ENCODE data around the gene NOS1AP. TPM values are rescaled to one million over a fixed set of nuclear protein-coding genes. Genes with fewer than 3 reads are reported as not detected.

NOS1AP gene
- total and polyA plus RNA-seq, 4 donors, result 0.97 to 4.8 (median 3.0) TPM

DNA sequence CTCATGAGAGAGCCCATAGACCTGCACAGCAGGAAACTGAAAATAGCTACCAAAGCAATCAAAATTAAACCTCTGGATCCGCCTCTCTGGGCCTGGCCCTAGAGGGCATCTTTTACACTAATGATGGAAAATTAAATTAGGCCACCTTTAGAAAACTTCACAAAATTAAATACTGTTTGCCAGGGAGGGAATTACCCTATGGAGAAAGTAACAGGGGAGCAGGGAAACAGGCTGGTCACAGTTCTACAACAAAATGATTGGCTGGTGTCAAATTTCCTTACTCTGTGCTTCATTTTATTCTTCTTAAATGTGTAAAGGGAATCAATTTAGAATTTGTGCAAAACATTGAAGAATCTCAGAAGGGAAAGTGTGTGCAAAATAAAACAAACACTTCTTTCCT, 244.7 kb downstream of the NOS1AP start:
- no peak for DNase-seq
- Histone ChIP-seq H3K4me1 (ENCODE audit: control insufficient read depth in 1 of 2, insufficient read depth in 2 of 2, low read length in 2 of 2) (no peaks in the 10 kb centered on the region), H3K27ac (ENCODE audit: low read depth in 1 of 2, low read length in 2 of 2) (no peak overlapping the region), H3K36me3 (ENCODE audit: control insufficient read depth in 1 of 2, insufficient read depth in 2 of 2, low read length in 1 of 2) (no peaks in the 10 kb centered on the region), H3K27me3 (ENCODE audit: control insufficient read depth in 1 of 2, insufficient read depth in 2 of 2, low read length in 1 of 2) (no peaks in the 10 kb centered on the region), H3K9me3 (ENCODE audit: control insufficient read depth, low read length) (no peaks in the 10 kb centered on the region), H3K4me3 (ENCODE audit: low read length in 2 of 2) (no peak overlapping the region)
- 79 to 92% methylated on average over 1 of the region's 1 CpG for WGBS, 2 donors
- intact Hi-C loops (cut with DNase I), result no loop called here
- ATAC-seq (ENCODE audit: low FRiP score), result no peak

DNA sequence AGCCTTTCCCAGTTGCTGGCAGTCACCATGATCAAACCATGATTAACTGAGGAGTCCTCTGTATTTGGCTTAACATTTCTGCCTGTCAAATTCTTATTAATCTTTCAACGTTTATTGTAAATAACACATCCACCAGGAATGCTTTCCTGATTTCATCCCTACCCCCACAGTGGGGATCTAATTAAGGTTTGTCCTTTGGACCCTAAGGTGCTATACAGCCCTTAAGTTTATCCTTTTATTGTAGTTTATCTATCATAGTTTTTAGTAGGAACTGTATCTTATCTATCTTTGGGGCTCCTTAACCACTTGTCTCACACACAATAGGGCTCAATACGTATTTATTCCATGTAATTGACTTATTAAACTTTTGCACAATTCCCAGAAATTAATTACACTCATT, 246.2 kb downstream of the NOS1AP start:
- Histone ChIP-seq H3K36me3 (ENCODE audit: control insufficient read depth in 1 of 2, insufficient read depth in 2 of 2, low read length in 1 of 2) (no peaks in the 10 kb centered on the region), H3K27me3 (ENCODE audit: control insufficient read depth in 1 of 2, insufficient read depth in 2 of 2, low read length in 1 of 2) (no peaks in the 10 kb centered on the region), H3K27ac (ENCODE audit: low read depth in 1 of 2, low read length in 2 of 2) (no peak overlapping the region), H3K9me3 (ENCODE audit: control insufficient read depth, low read length) (no peaks in the 10 kb centered on the region), H3K4me1 (ENCODE audit: control insufficient read depth in 1 of 2, insufficient read depth in 2 of 2, low read length in 2 of 2) (no peaks in the 10 kb centered on the region), H3K4me3 (ENCODE audit: low read length in 2 of 2) (no peak overlapping the region)
- 70 to 89% methylated on average over 2 of the region's 2 CpGs for WGBS, 2 donors
- DNase-seq, result no peak
- intact Hi-C loops (cut with DNase I), result no loop called here
- ATAC-seq (ENCODE audit: low FRiP score), result no peak

DNA sequence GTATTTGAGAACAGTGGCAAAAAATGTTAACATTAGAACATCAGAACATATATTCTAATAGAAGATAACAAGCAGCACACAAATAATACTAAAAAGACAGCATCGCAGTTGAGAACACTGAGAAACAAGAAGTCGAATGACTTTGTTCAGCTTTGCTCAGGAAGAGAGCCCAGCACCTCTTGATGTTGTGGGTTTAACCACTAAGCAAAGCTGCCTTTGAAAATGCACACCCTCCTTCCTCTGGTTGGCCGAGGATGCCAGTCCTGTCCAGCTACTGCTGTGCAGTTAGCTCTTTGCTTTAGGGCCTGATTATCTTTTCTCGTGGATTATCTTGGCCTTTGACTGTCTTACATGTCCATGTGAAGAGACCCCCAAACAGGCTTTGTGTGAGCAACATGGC, 246.7 kb downstream of the NOS1AP start:
- no peak overlapping the region for H3K4me3 ChIP-seq (ENCODE audit: low read length in 2 of 2)
- DNase-seq (no peak), ATAC-seq (ENCODE audit: low FRiP score) (no peak)
- H3K27me3 ChIP-seq (ENCODE audit: control insufficient read depth in 1 of 2, insufficient read depth in 2 of 2, low read length in 1 of 2), result no peaks in the 10 kb centered on the region
- H3K9me3 ChIP-seq (ENCODE audit: control insufficient read depth, low read length), result no peaks in the 10 kb centered on the region
- intact Hi-C loops (cut with DNase I), result no loop called here
- H3K4me1 ChIP-seq (ENCODE audit: control insufficient read depth in 1 of 2, insufficient read depth in 2 of 2, low read length in 2 of 2), result no peaks in the 10 kb centered on the region
- WGBS, 2 donors, result 90 to 92% methylated on average over 4 of the region's 4 CpGs
- no peak overlapping the region for H3K27ac ChIP-seq (ENCODE audit: low read depth in 1 of 2, low read length in 2 of 2)
- H3K36me3 ChIP-seq (ENCODE audit: control insufficient read depth in 1 of 2, insufficient read depth in 2 of 2, low read length in 1 of 2), result no peaks in the 10 kb centered on the region

DNA sequence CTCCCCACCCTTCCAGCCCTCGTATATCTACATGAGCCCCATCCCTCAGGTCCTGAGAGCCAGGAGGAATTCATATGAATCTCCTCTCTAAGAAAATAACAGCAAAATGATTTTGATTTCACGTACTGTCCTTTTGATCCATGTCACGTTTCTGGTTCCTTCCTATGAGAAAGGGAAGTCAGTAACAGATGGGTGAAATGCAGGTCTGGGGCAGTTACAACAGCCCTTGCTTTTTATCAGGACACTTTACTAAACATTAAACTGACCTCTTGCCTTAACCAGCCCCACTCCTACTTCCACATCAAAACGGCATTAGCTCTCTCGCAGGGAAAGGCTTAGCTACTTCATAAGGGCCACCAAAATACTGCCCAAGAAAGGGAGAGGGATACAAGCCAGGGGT, 248.1 kb downstream of the NOS1AP start:
- WGBS, 2 donors, result 83 to 86% methylated on average over 5 of the region's 5 CpGs
- H3K27me3 ChIP-seq (ENCODE audit: control insufficient read depth in 1 of 2, insufficient read depth in 2 of 2, low read length in 1 of 2), result no peaks in the 10 kb centered on the region
- no peaks in the 10 kb centered on the region for H3K4me1 ChIP-seq (ENCODE audit: control insufficient read depth in 1 of 2, insufficient read depth in 2 of 2, low read length in 2 of 2)
- ATAC-seq (ENCODE audit: low FRiP score), result no peak
- H3K27ac ChIP-seq (ENCODE audit: low read depth in 1 of 2, low read length in 2 of 2), result no peak overlapping the region
- no peak overlapping the region for H3K4me3 ChIP-seq (ENCODE audit: low read length in 2 of 2)
- no peaks in the 10 kb centered on the region for H3K9me3 ChIP-seq (ENCODE audit: control insufficient read depth, low read length)
- no peaks in the 10 kb centered on the region for H3K36me3 ChIP-seq (ENCODE audit: control insufficient read depth in 1 of 2, insufficient read depth in 2 of 2, low read length in 1 of 2)
- DNase-seq, result no peak
- intact Hi-C loops (cut with DNase I), result no loop called here

DNA sequence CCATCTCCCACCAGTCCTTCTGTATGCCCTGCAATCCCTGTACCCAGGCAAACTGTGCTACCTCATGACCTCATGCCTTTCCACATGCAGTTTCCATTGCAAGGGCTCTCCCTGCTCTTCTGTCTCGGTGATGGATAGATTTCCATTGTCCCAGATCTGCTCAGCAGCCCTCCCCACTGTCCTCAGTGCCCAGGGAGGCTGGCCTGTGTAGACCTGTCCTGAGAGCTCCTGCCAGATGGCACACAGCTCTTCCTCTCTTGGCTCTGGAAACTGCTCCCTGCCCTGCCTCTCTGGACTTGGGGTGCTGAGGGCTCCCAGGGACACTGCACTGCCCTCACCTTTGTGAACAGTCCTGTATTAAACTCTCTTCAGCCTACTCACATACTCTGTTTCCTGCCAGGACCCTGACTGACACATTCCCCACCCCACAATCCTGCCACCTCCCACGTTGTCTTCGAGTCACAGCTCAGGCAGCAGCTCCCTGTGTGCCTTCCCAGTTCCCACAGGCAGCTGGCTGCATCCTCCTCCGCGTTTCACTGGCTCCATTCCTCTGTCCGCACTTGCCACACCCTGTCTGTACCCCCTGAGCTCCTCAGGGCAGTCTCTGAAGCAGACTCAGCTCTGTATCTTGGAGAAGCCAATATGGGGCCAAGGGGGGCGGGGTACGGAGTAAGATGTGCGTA, 250.1 kb downstream of the NOS1AP start:
- H3K4me1 ChIP-seq (ENCODE audit: control insufficient read depth in 1 of 2, insufficient read depth in 2 of 2, low read length in 2 of 2), result no peaks in the 10 kb centered on the region
- no peaks in the 10 kb centered on the region for H3K9me3 ChIP-seq (ENCODE audit: control insufficient read depth, low read length)
- no peak overlapping the region for H3K4me3 ChIP-seq (ENCODE audit: low read length in 2 of 2)
- H3K36me3 ChIP-seq (ENCODE audit: control insufficient read depth in 1 of 2, insufficient read depth in 2 of 2, low read length in 1 of 2), result no peaks in the 10 kb centered on the region
- H3K27ac ChIP-seq (ENCODE audit: low read depth in 1 of 2, low read length in 2 of 2), result no peak overlapping the region
- ATAC-seq (ENCODE audit: low FRiP score) (no peak), DNase-seq (no peak)
- WGBS, 2 donors, result 60 to 70% methylated on average over 9 of the region's 9 CpGs
- no peaks in the 10 kb centered on the region for H3K27me3 ChIP-seq (ENCODE audit: control insufficient read depth in 1 of 2, insufficient read depth in 2 of 2, low read length in 1 of 2)
- intact Hi-C loops (cut with DNase I), result no loop called here

DNA sequence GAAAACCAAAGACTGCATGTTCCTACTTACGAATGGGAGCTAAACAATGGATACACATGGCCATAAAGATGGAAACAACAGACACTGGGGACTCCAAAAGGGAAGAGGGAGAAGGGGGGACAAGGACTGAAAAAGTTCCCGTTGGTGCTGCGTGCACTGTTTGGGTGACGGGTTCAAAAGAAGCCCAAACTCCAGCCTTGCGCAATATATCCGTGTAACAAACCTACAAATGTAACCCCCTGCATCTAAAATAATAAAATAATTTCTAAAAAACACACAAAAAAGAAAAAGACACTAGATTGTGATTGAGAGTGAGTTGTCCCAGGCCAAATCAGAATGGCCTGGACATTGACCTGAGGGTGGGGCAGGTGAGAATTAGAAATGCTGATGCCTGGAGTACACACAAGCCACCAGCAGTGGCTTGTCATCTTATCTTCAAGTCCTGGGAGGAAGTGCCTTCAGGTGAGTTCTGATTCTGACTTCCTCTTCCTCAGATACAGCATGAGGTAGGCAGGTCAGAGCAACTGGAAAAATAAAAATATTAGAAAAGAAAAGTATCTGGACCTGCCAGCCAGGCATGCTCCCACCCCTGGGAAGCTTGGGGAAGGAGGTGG, 252.4 kb downstream of the NOS1AP start:
- Histone ChIP-seq H3K27me3 (ENCODE audit: control insufficient read depth in 1 of 2, insufficient read depth in 2 of 2, low read length in 1 of 2) (no peaks in the 10 kb centered on the region), H3K27ac (ENCODE audit: low read depth in 1 of 2, low read length in 2 of 2) (no peak overlapping the region), H3K9me3 (ENCODE audit: control insufficient read depth, low read length) (no peaks in the 10 kb centered on the region), H3K4me3 (ENCODE audit: low read length in 2 of 2) (no peak overlapping the region), H3K4me1 (ENCODE audit: control insufficient read depth in 1 of 2, insufficient read depth in 2 of 2, low read length in 2 of 2) (no peaks in the 10 kb centered on the region), H3K36me3 (ENCODE audit: control insufficient read depth in 1 of 2, insufficient read depth in 2 of 2, low read length in 1 of 2) (no peaks in the 10 kb centered on the region)
- intact Hi-C loops (cut with DNase I), result no loop called here
- ATAC-seq (ENCODE audit: low FRiP score), result no peak
- WGBS, 2 donors, result 89 to 90% methylated on average over 6 of the region's 6 CpGs
- no peak for DNase-seq

GRCh38 chr1:162323023-162323422, 253.5 kb downstream of the NOS1AP start:
- no peaks in the 10 kb centered on the region for H3K9me3 ChIP-seq (ENCODE audit: control insufficient read depth, low read length)
- no peaks in the 10 kb centered on the region for H3K4me1 ChIP-seq (ENCODE audit: control insufficient read depth in 1 of 2, insufficient read depth in 2 of 2, low read length in 2 of 2)
- intact Hi-C loops (cut with DNase I), result no loop called here
- 32 to 43% methylated on average over 5 of the region's 5 CpGs for WGBS, 2 donors
- ATAC-seq (ENCODE audit: low FRiP score), result no peak
- no peaks in the 10 kb centered on the region for H3K27me3 ChIP-seq (ENCODE audit: control insufficient read depth in 1 of 2, insufficient read depth in 2 of 2, low read length in 1 of 2)
- H3K27ac ChIP-seq (ENCODE audit: low read depth in 1 of 2, low read length in 2 of 2), result no peak overlapping the region
- H3K36me3 ChIP-seq (ENCODE audit: control insufficient read depth in 1 of 2, insufficient read depth in 2 of 2, low read length in 1 of 2), result no peaks in the 10 kb centered on the region
- H3K4me3 ChIP-seq (ENCODE audit: low read length in 2 of 2), result no peak overlapping the region
- DNase-seq, result no peak

GRCh38 chr1:162324396-162324795, 254.9 kb downstream of the NOS1AP start:
- H3K36me3 ChIP-seq (ENCODE audit: control insufficient read depth in 1 of 2, insufficient read depth in 2 of 2, low read length in 1 of 2), result no peaks in the 10 kb centered on the region
- no peaks in the 10 kb centered on the region for H3K4me1 ChIP-seq (ENCODE audit: control insufficient read depth in 1 of 2, insufficient read depth in 2 of 2, low read length in 2 of 2)
- intact Hi-C loops (cut with DNase I), result no loop called here
- H3K27me3 ChIP-seq (ENCODE audit: control insufficient read depth in 1 of 2, insufficient read depth in 2 of 2, low read length in 1 of 2), result no peaks in the 10 kb centered on the region
- H3K4me3 ChIP-seq (ENCODE audit: low read length in 2 of 2), result no peak overlapping the region
- ATAC-seq (ENCODE audit: low FRiP score) (no peak), DNase-seq (no peak)
- no peak overlapping the region for H3K27ac ChIP-seq (ENCODE audit: low read depth in 1 of 2, low read length in 2 of 2)
- no peaks in the 10 kb centered on the region for H3K9me3 ChIP-seq (ENCODE audit: control insufficient read depth, low read length)
- WGBS, 2 donors, result 95 to 99% methylated on average over 2 of the region's 2 CpGs

DNA sequence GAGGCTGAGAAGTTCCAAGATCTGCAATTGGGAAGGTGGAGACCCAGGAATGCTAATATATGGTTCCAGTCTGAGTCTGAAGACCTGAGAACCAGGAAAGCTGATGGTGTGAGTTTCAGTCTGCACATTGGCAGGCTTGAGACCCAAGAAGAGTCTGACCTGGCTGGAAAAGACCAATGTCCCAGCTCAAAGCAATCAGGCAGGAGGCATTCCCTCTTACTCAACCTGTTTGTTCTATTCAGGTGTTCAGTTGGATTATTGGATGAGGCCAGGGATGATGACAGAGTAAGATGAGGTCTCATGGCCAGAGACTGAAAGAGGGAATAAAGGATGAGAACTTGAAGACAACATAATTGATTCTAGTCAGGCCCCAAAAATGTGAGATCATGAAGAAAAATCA, 257.1 kb downstream of the NOS1AP start:
- ATAC-seq (ENCODE audit: low FRiP score), result no peak
- intact Hi-C loops (cut with DNase I), result no loop called here
- no peak overlapping the region for H3K4me3 ChIP-seq (ENCODE audit: low read length in 2 of 2)
- no peak for DNase-seq
- no peak overlapping the region for H3K27ac ChIP-seq (ENCODE audit: low read depth in 1 of 2, low read length in 2 of 2)
- peaks cover 0 to 2% of the 10 kb centered on the region in 2 donors for H3K4me1 ChIP-seq (ENCODE audit: control insufficient read depth in 1 of 2, insufficient read depth in 2 of 2, low read length in 2 of 2)
- no peaks in the 10 kb centered on the region for H3K27me3 ChIP-seq (ENCODE audit: control insufficient read depth in 1 of 2, insufficient read depth in 2 of 2, low read length in 1 of 2)
- H3K9me3 ChIP-seq (ENCODE audit: control insufficient read depth, low read length), result no peaks in the 10 kb centered on the region
- no peaks in the 10 kb centered on the region for H3K36me3 ChIP-seq (ENCODE audit: control insufficient read depth in 1 of 2, insufficient read depth in 2 of 2, low read length in 1 of 2)

Measured in aorta (tissue), 5 donors.